H9 (cell line): Measurements from ENCODE around the gene HPD. TPM values are rescaled to one million over a fixed set of nuclear protein-coding genes. Genes with fewer than 3 reads are reported as not detected.

ENCODE experiments used
- DNase-seq: peaks from one replicate; pipeline ENCODE4 v3.0.0-alpha.2; 2017
- H2AFZ ChIP-seq: one replicate; pipeline ENCODE4 v1.6.1; 2013; ENCODE audit warnings: mild to moderate bottlenecking, low read length, control low read depth, moderate library complexity
- H2AK5ac ChIP-seq: 2 replicates; pipeline ENCODE4 v1.6.1; 2013; ENCODE audit warnings: low read length, control low read depth, mixed read lengths; ENCODE audit not compliant: insufficient read length
- H2BK120ac ChIP-seq: one replicate; pipeline ENCODE4 v1.6.1; 2013; ENCODE audit warnings: low read depth, mild to moderate bottlenecking, low read length, control low read depth, inconsistent platforms; ENCODE audit not compliant: poor library complexity, severe bottlenecking
- H2BK12ac ChIP-seq: 2 replicates; pipeline ENCODE4 v1.6.1; 2013; ENCODE audit warnings: low read length, control low read depth, mixed read lengths, low read depth; ENCODE audit not compliant: insufficient read length
- H2BK15ac ChIP-seq: 2 replicates; pipeline ENCODE4 v1.6.1; 2013; ENCODE audit warnings: low read depth, low read length, control low read depth
- H2BK20ac ChIP-seq: one replicate; pipeline ENCODE4 v1.6.1; 2013; ENCODE audit warnings: low read depth, mild to moderate bottlenecking, low read length, control low read depth, inconsistent platforms; ENCODE audit not compliant: poor library complexity, severe bottlenecking
- H2BK5ac ChIP-seq: 2 replicates; pipeline ENCODE4 v1.6.1; 2013; ENCODE audit warnings: low read length, control low read depth, mixed read lengths; ENCODE audit not compliant: insufficient read length
- H3K14ac ChIP-seq: 2 replicates; pipeline ENCODE4 v1.6.1; 2013; ENCODE audit warnings: low read length, control low read depth; ENCODE audit not compliant: insufficient read depth
- H3K18ac ChIP-seq: 2 replicates; pipeline ENCODE4 v1.6.1; 2013; ENCODE audit warnings: low read depth, mild to moderate bottlenecking, mixed read lengths, low read length, control low read depth; ENCODE audit not compliant: insufficient read length
- H3K23ac ChIP-seq: 2 replicates; pipeline ENCODE4 v1.6.1; 2013; ENCODE audit warnings: low read length, control low read depth, mixed read lengths, low read depth; ENCODE audit not compliant: insufficient read length
- H3K23me2 ChIP-seq: 2 replicates; pipeline ENCODE4 v1.6.1; 2013; ENCODE audit warnings: low read depth, mild to moderate bottlenecking, mixed read lengths, low read length, control low read depth; ENCODE audit not compliant: insufficient read length, poor library complexity, severe bottlenecking
- H3K27ac ChIP-seq: 2 replicates; pipeline ENCODE4 v1.5.1; 2013; ENCODE audit warnings: low read length, control low read depth, mixed read lengths, low read depth; ENCODE audit not compliant: insufficient read length
- H3K27me3 ChIP-seq: 2 replicates; pipeline ENCODE4 v1.6.1; 2013; ENCODE audit warnings: low read length, control low read depth, inconsistent platforms; ENCODE audit not compliant: insufficient read depth
- H3K4ac ChIP-seq: 2 replicates; pipeline ENCODE4 v1.6.1; 2013; ENCODE audit warnings: low read depth, mild to moderate bottlenecking, control low read depth, inconsistent platforms, low read length, moderate library complexity
- H3K4me1 ChIP-seq: 2 replicates; pipeline ENCODE4 v1.6.1; 2013; ENCODE audit warnings: low read length, control low read depth, inconsistent platforms; ENCODE audit not compliant: insufficient read depth
- H3K4me2 ChIP-seq: 2 replicates; pipeline ENCODE4 v1.6.1; 2013; ENCODE audit warnings: low read length, control low read depth, mixed read lengths; ENCODE audit not compliant: insufficient read length, insufficient read depth
- H3K56ac ChIP-seq: 2 replicates; pipeline ENCODE4 v1.6.1; 2013; ENCODE audit warnings: low read depth, mild to moderate bottlenecking, mixed read lengths, low read length, control low read depth; ENCODE audit not compliant: insufficient read length
- H3K79me1 ChIP-seq: 2 replicates; pipeline ENCODE4 v1.6.1; 2013; ENCODE audit warnings: low read depth, mild to moderate bottlenecking, moderate library complexity, low read length, control low read depth, inconsistent platforms; ENCODE audit not compliant: insufficient read depth, poor library complexity, severe bottlenecking
- H3K79me2 ChIP-seq: 2 replicates; pipeline ENCODE4 v1.6.1; 2013; ENCODE audit warnings: low read length, control low read depth, inconsistent platforms; ENCODE audit not compliant: insufficient read depth
- H3K9ac ChIP-seq: 2 replicates; pipeline ENCODE4 v1.6.1; 2013; ENCODE audit warnings: low read length, control low read depth, mixed read lengths; ENCODE audit not compliant: insufficient read length; ENCODE audit errors: extremely low read depth
- H3K9me3 ChIP-seq: one replicate; pipeline ENCODE4 v1.6.1; 2013; ENCODE audit warnings: low read depth, low read length, inconsistent platforms; ENCODE audit not compliant: control insufficient read depth
- H3T11ph ChIP-seq: one replicate; pipeline ENCODE4 v1.6.1; 2013; ENCODE audit warnings: mild to moderate bottlenecking, low read length, control low read depth, inconsistent platforms
- H4K20me1 ChIP-seq: one replicate; pipeline ENCODE4 v1.6.1; 2013; ENCODE audit not compliant: control insufficient read depth, insufficient read length, insufficient read depth
- H4K5ac ChIP-seq: 2 replicates; pipeline ENCODE4 v1.6.1; 2013; ENCODE audit warnings: low read depth, mild to moderate bottlenecking, mixed read lengths, low read length, control low read depth; ENCODE audit not compliant: insufficient read length
- H4K8ac ChIP-seq: replicated peaks from 2 replicates; pipeline ENCODE4 v1.6.1; 2013; ENCODE audit warnings: low read length, control low read depth, mixed read lengths, low read depth; ENCODE audit not compliant: insufficient read length
- H4K91ac ChIP-seq: 2 replicates; pipeline ENCODE4 v1.6.1; 2013; ENCODE audit warnings: low read depth, mild to moderate bottlenecking, moderate library complexity, mixed read lengths, low read length, control low read depth; ENCODE audit not compliant: insufficient read length
- H3K27ac Mint-ChIP-seq, 3 experiments: 2 replicates in 2 of 3; 3 replicates in 1 of 3; pipeline ENCODE4 v1.8.0; 2020 to 2021; ENCODE audit warnings: mixed read lengths in 3 of 3, mild to moderate bottlenecking in 1 of 3, moderate library complexity in 1 of 3
- H3K27me3 Mint-ChIP-seq: 2 replicates; pipeline ENCODE4 v1.8.0; 2021; ENCODE audit warnings: low read depth, mild to moderate bottlenecking, moderate library complexity, mixed read lengths
- H3K36me3 Mint-ChIP-seq, 3 experiments: 2 replicates in 2 of 3; 3 replicates in 1 of 3; pipeline ENCODE4 v1.8.0; 2020 to 2021; ENCODE audit warnings: low read depth in 3 of 3, mixed read lengths in 3 of 3; ENCODE audit not compliant: insufficient read depth in 1 of 3
- H3K4me1 Mint-ChIP-seq, 2 experiments: 2 replicates each; pipeline ENCODE4 v1.8.0; 2020; ENCODE audit warnings: mixed read lengths in 2 of 2
- H3K4me3 Mint-ChIP-seq, 2 experiments: 2 replicates in 1 of 2; 3 replicates in 1 of 2; pipeline ENCODE4 v1.8.0; 2020 to 2021; ENCODE audit warnings: mild to moderate bottlenecking in 2 of 2, mixed read lengths in 2 of 2, moderate library complexity in 1 of 2
- H3K9me3 Mint-ChIP-seq, 2 experiments: 2 replicates in 1 of 2; 3 replicates in 1 of 2; pipeline ENCODE4 v1.8.0; 2020; ENCODE audit warnings: mild to moderate bottlenecking in 2 of 2, mixed read lengths in 2 of 2, moderate library complexity in 1 of 2
- CTCF ChIP-seq: fragments of 200-600 bp; sonication (generic); conservative IDR thresholded peaks from 3 replicates; pipeline ENCODE4 v1.8.0; 2021; ENCODE audit warnings: antibody characterized with exemption, mild to moderate bottlenecking
- WGBS: extraction: QIAGEN DNeasy Blood & Tissue Kit; methylation state at CpG from one replicate; pipeline ENCODE4 v1.1.7; 2013; ENCODE audit warnings: missing lambda C conversion rate, low lambda C conversion rate, mixed read lengths; ENCODE audit not compliant: insufficient read length; ENCODE audit errors: extremely low coverage; 5-methylcytosine and 5-hydroxymethylcytosine counted together
- total RNA-seq: library from RNA; stranded (reverse); gene quantifications from 2 replicates; pipeline ENCODE4 v1.2.1, GENCODE V29; 2021

The HPD gene
- total RNA-seq, 1 experiment from 2014 or later, result not detected

- H2BK120ac ChIP-seq, result no peak overlapping the region
- no peak overlapping the region for H3T11ph ChIP-seq
- no peak overlapping the region for H3K56ac ChIP-seq
- H2BK20ac ChIP-seq, result no peak overlapping the region
- no peaks in the 10 kb centered on the region for H3K27me3 Mint-ChIP-seq
- H3K27me3 ChIP-seq, result no peaks in the 10 kb centered on the region
- H2AFZ ChIP-seq, result no peak overlapping the region
- no peak overlapping the region for H3K4ac ChIP-seq
- H4K8ac ChIP-seq, result no peak overlapping the region
- H3K14ac ChIP-seq, result no peak overlapping the region
- H2AK5ac ChIP-seq, result no peak overlapping the region
- no peak overlapping the region for H3K18ac ChIP-seq
- no peak overlapping the region for H4K91ac ChIP-seq
- no peak for DNase-seq
- H3K23ac ChIP-seq, result no peak overlapping the region
- peaks cover 3% of the 10 kb centered on the region; the same call in 1 of the 2 replicates for H3K79me2 ChIP-seq
- H3K9me3 Mint-ChIP-seq, result no peaks in the 10 kb centered on the region; a peak in 1 of 5 replicates
- H3K27ac ChIP-seq, result no peak overlapping the region
- no CpG with 5 or more reads among the region's 18 CpGs for WGBS
- H4K5ac ChIP-seq, result no peak overlapping the region
- peaks cover 20 to 75% (median 60%) of the 10 kb centered on the region in 3 experiments for H3K36me3 Mint-ChIP-seq
- H3K4me1 ChIP-seq, result no peaks in the 10 kb centered on the region
- H3K9me3 ChIP-seq, result no peaks in the 10 kb centered on the region
- no peak overlapping the region for H3K9ac ChIP-seq
- peaks cover 2% of the 10 kb centered on the region for H3K79me1 ChIP-seq
- no peaks in the 10 kb centered on the region for H3K23me2 ChIP-seq
- no peak overlapping the region for H2BK15ac ChIP-seq
- H3K27ac Mint-ChIP-seq, result no peak overlapping the region; a peak in 1 of 7 replicates
- TF ChIP-seq CTCF, result no peak
- H4K20me1 ChIP-seq, result no peaks in the 10 kb centered on the region
- H2BK5ac ChIP-seq, result no peak overlapping the region
- no peak overlapping the region for H3K4me2 ChIP-seq
- H3K4me1 Mint-ChIP-seq, result peaks cover 9 to 14% of the 10 kb centered on the region in 2 experiments
- H2BK12ac ChIP-seq, result no peak overlapping the region
- H3K4me3 Mint-ChIP-seq, result no peak overlapping the region
Measured at GRCh38 chr12:121817648-121818043, 41.0 kb downstream of the HPD start.
